ENCODE data around the gene PHACTR4.

Gene PHACTR4

GRCh38 chr1:28534671-28535070, 165.1 kb downstream of the PHACTR4 start:
- WGBS = 100% methylated on average over 6 of the region's 6 CpGs
- no peak overlapping the region for H3K4me3 ChIP-seq (ENCODE audit: insufficient read depth in 1 of 2, low read depth in 1 of 2, low read length in 2 of 2)
- no peaks in the 10 kb centered on the region for H3K9me3 ChIP-seq (ENCODE audit: control insufficient read depth, low read length)
- H3K18ac ChIP-seq (ENCODE audit: low read depth in 1 of 2, low read length in 2 of 2) = no peak overlapping the region
- H3K36me3 ChIP-seq (ENCODE audit: control insufficient read depth in 1 of 2, insufficient read depth in 2 of 2, low read depth in 1 of 2, low read length in 2 of 2) = peaks cover 59 to 68% of the 10 kb centered on the region in 2 experiments
- no peak overlapping the region for H3K4me2 ChIP-seq (ENCODE audit: low read length, poor library complexity, severe bottlenecking)
- H2BK15ac ChIP-seq (ENCODE audit: low read depth, poor library complexity, severe bottlenecking) = no peak overlapping the region
- H3K23ac ChIP-seq (ENCODE audit: low read length in 2 of 2) = no peak overlapping the region
- H3K4ac ChIP-seq (ENCODE audit: low read depth in 1 of 2, low read length in 2 of 2) = no peak overlapping the region
- peaks cover 1% of the 10 kb centered on the region for H3K4me1 ChIP-seq (ENCODE audit: control insufficient read depth, insufficient read depth, low read depth, low read length)
- H4K8ac ChIP-seq (ENCODE audit: low read length) = no peak overlapping the region
- no peak for DNase-seq
- H3K27ac ChIP-seq (ENCODE audit: low read length, poor library complexity, severe bottlenecking) = no peak overlapping the region
- no peak overlapping the region for H3K14ac ChIP-seq (ENCODE audit: low read length in 2 of 2)
- no peak overlapping the region for H2BK5ac ChIP-seq (ENCODE audit: low read depth, low read length, poor library complexity, severe bottlenecking)
- peaks cover 12% of the 10 kb centered on the region for H3K79me1 ChIP-seq (replicated peaks; ENCODE audit: low read length, poor library complexity, severe bottlenecking)
- no peak overlapping the region for H2BK12ac ChIP-seq (ENCODE audit: low read length in 2 of 2)
- no peaks in the 10 kb centered on the region for H3K27me3 ChIP-seq (ENCODE audit: control insufficient read depth in 1 of 2, insufficient read depth in 1 of 2, low read length in 2 of 2)
- no peak overlapping the region for H3K9ac ChIP-seq (ENCODE audit: low read length)
- no peak overlapping the region for H2AK5ac ChIP-seq (ENCODE audit: low read length, severe bottlenecking)
- no peak overlapping the region for H2BK120ac ChIP-seq (ENCODE audit: low read depth, low read length)
- H2AFZ ChIP-seq (ENCODE audit: low read depth, low read length) = no peak overlapping the region
- no peak overlapping the region for H4K91ac ChIP-seq (ENCODE audit: low read length)

GRCh38 chr1:28535180-28535579, 165.6 kb downstream of the PHACTR4 start:
- Histone ChIP-seq H3K14ac (ENCODE audit: low read length in 2 of 2) (no peak overlapping the region), H3K27ac (ENCODE audit: low read length, poor library complexity, severe bottlenecking) (no peak overlapping the region), H3K27me3 (ENCODE audit: control insufficient read depth in 1 of 2, insufficient read depth in 1 of 2, low read length in 2 of 2) (no peaks in the 10 kb centered on the region), H4K91ac (ENCODE audit: low read length) (no peak overlapping the region), H3K18ac (ENCODE audit: low read depth in 1 of 2, low read length in 2 of 2) (no peak overlapping the region), H3K4me3 (ENCODE audit: insufficient read depth in 1 of 2, low read depth in 1 of 2, low read length in 2 of 2) (no peak overlapping the region), H3K36me3 (ENCODE audit: control insufficient read depth in 1 of 2, insufficient read depth in 2 of 2, low read depth in 1 of 2, low read length in 2 of 2) (peaks cover 57 to 64% of the 10 kb centered on the region in 2 experiments), H2BK120ac (ENCODE audit: low read depth, low read length) (no peak overlapping the region), H3K4me2 (ENCODE audit: low read length, poor library complexity, severe bottlenecking) (no peak overlapping the region), H3K4ac (ENCODE audit: low read depth in 1 of 2, low read length in 2 of 2) (no peak overlapping the region), H2AFZ (ENCODE audit: low read depth, low read length) (no peak overlapping the region), H2BK12ac (ENCODE audit: low read length in 2 of 2) (no peak overlapping the region), H3K4me1 (ENCODE audit: control insufficient read depth, insufficient read depth, low read depth, low read length) (peaks cover 1% of the 10 kb centered on the region), H3K79me1 (replicated peaks; ENCODE audit: low read length, poor library complexity, severe bottlenecking) (peaks cover 7% of the 10 kb centered on the region), H3K9me3 (ENCODE audit: control insufficient read depth, low read length) (no peaks in the 10 kb centered on the region), H4K8ac (ENCODE audit: low read length) (no peak overlapping the region), H2BK5ac (ENCODE audit: low read depth, low read length, poor library complexity, severe bottlenecking) (no peak overlapping the region), H2BK15ac (ENCODE audit: low read depth, poor library complexity, severe bottlenecking) (no peak overlapping the region), H2AK5ac (ENCODE audit: low read length, severe bottlenecking) (no peak overlapping the region), H3K9ac (ENCODE audit: low read length) (no peak overlapping the region), H3K23ac (ENCODE audit: low read length in 2 of 2) (no peak overlapping the region)
- DNase-seq = no peak
- 96% methylated on average over 6 of the region's 6 CpGs for WGBS

GRCh38 chr1:28537457-28538199, 168.1 kb downstream of the PHACTR4 start:
- no peak overlapping the region for H4K8ac ChIP-seq (ENCODE audit: low read length)
- no peak overlapping the region for H4K91ac ChIP-seq (ENCODE audit: low read length)
- H2AFZ ChIP-seq (ENCODE audit: low read depth, low read length) = no peak overlapping the region
- H3K79me1 ChIP-seq (replicated peaks; ENCODE audit: low read length, poor library complexity, severe bottlenecking) = peaks cover 2% of the 10 kb centered on the region
- H3K18ac ChIP-seq (ENCODE audit: low read depth in 1 of 2, low read length in 2 of 2) = no peak overlapping the region
- no peak overlapping the region for H2BK5ac ChIP-seq (ENCODE audit: low read depth, low read length, poor library complexity, severe bottlenecking)
- no peak overlapping the region for H2BK120ac ChIP-seq (ENCODE audit: low read depth, low read length)
- no peak overlapping the region for H3K4me2 ChIP-seq (ENCODE audit: low read length, poor library complexity, severe bottlenecking)
- no peaks in the 10 kb centered on the region for H3K27me3 ChIP-seq (ENCODE audit: control insufficient read depth in 1 of 2, insufficient read depth in 1 of 2, low read length in 2 of 2)
- H2BK15ac ChIP-seq (ENCODE audit: low read depth, poor library complexity, severe bottlenecking) = no peak overlapping the region
- H2BK12ac ChIP-seq (ENCODE audit: low read length in 2 of 2) = no peak overlapping the region
- no peak overlapping the region for H3K27ac ChIP-seq (ENCODE audit: low read length, poor library complexity, severe bottlenecking)
- WGBS = 76% methylated on average over 7 of the region's 8 CpGs
- H3K4ac ChIP-seq (ENCODE audit: low read depth in 1 of 2, low read length in 2 of 2) = no peak overlapping the region
- H2AK5ac ChIP-seq (ENCODE audit: low read length, severe bottlenecking) = no peak overlapping the region
- no peak overlapping the region for H3K14ac ChIP-seq (ENCODE audit: low read length in 2 of 2)
- no peak overlapping the region for H3K23ac ChIP-seq (ENCODE audit: low read length in 2 of 2)
- H3K4me1 ChIP-seq (ENCODE audit: control insufficient read depth, insufficient read depth, low read depth, low read length) = no peaks in the 10 kb centered on the region
- DNase-seq = no peak
- no peaks in the 10 kb centered on the region for H3K9me3 ChIP-seq (ENCODE audit: control insufficient read depth, low read length)
- H3K4me3 ChIP-seq (ENCODE audit: insufficient read depth in 1 of 2, low read depth in 1 of 2, low read length in 2 of 2) = no peak overlapping the region
- H3K36me3 ChIP-seq (ENCODE audit: control insufficient read depth in 1 of 2, insufficient read depth in 2 of 2, low read depth in 1 of 2, low read length in 2 of 2) = peaks cover 41 to 42% of the 10 kb centered on the region in 2 experiments
- H3K9ac ChIP-seq (ENCODE audit: low read length) = no peak overlapping the region

- Histone ChIP-seq H2AFZ (ENCODE audit: low read depth, low read length) (no peak overlapping the region), H3K23ac (ENCODE audit: low read length in 2 of 2) (no peak overlapping the region), H3K9ac (ENCODE audit: low read length) (no peak overlapping the region), H3K9me3 (ENCODE audit: control insufficient read depth, low read length) (no peaks in the 10 kb centered on the region), H3K14ac (ENCODE audit: low read length in 2 of 2) (no peak overlapping the region), H2BK15ac (ENCODE audit: low read depth, poor library complexity, severe bottlenecking) (no peak overlapping the region), H4K8ac (ENCODE audit: low read length) (no peak overlapping the region), H3K4ac (ENCODE audit: low read depth in 1 of 2, low read length in 2 of 2) (no peak overlapping the region), H3K4me2 (ENCODE audit: low read length, poor library complexity, severe bottlenecking) (no peak overlapping the region), H4K91ac (ENCODE audit: low read length) (no peak overlapping the region), H2BK120ac (ENCODE audit: low read depth, low read length) (no peak overlapping the region), H3K18ac (ENCODE audit: low read depth in 1 of 2, low read length in 2 of 2) (no peak overlapping the region), H3K4me3 (ENCODE audit: insufficient read depth in 1 of 2, low read depth in 1 of 2, low read length in 2 of 2) (no peak overlapping the region), H3K79me1 (replicated peaks; ENCODE audit: low read length, poor library complexity, severe bottlenecking) (peaks cover 2% of the 10 kb centered on the region), H3K4me1 (ENCODE audit: control insufficient read depth, insufficient read depth, low read depth, low read length) (no peaks in the 10 kb centered on the region), H2BK5ac (ENCODE audit: low read depth, low read length, poor library complexity, severe bottlenecking) (no peak overlapping the region), H2BK12ac (ENCODE audit: low read length in 2 of 2) (no peak overlapping the region), H3K27ac (ENCODE audit: low read length, poor library complexity, severe bottlenecking) (no peak overlapping the region), H3K27me3 (ENCODE audit: control insufficient read depth in 1 of 2, insufficient read depth in 1 of 2, low read length in 2 of 2) (no peaks in the 10 kb centered on the region), H2AK5ac (ENCODE audit: low read length, severe bottlenecking) (no peak overlapping the region), H3K36me3 (ENCODE audit: control insufficient read depth in 1 of 2, insufficient read depth in 2 of 2, low read depth in 1 of 2, low read length in 2 of 2) (peaks cover 41 to 42% of the 10 kb centered on the region in 2 experiments)
- no peak for DNase-seq
- 90% methylated on average over 6 of the region's 6 CpGs for WGBS
Measured at GRCh38 chr1:28538286-28538685, 168.7 kb downstream of the PHACTR4 start.

Measured in mesenchymal stem cell (in vitro differentiated cells and primary cell).